C4-2B (cell line): ENCODE measurements around the gene TNIP2.

ENCODE experiments used
- CTCF ChIP-seq: fragments of 450-650 bp; conservative IDR thresholded peaks from 2 replicates; pipeline ENCODE4 v1.5.1; 2017; ENCODE audit warnings: mild to moderate bottlenecking
- ZFX ChIP-seq: fragments of 450-650 bp; IDR thresholded peaks from 2 replicates; pipeline ENCODE4 v1.6.1; 2017

DNA sequence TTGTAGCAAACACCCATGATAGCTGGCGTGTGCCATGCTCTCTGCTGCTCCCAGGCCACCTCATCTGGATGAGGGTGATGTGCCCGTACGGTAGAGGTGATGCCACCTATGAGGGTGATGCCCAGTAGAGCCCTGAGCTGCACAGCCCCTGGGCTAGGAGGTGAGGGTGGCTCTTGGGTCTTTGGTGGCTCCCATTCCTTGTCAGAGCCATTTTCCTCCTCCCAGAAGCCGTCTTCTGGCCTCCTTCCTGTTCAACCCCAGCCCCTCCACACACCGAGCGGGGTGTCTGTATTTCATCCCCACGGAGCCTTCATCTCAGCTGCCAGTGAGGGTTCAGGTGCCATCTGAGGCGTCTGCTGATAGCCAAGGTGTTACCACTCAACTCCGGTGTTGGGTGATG, 12.0 kb upstream of the TNIP2 start:
- no peak for TF ChIP-seq CTCF
- TF ChIP-seq ZFX = no peak
